ENCODE results near the gene PRKN. TPM values are rescaled to one million over a fixed set of nuclear protein-coding genes. Genes with fewer than 3 reads are reported as not detected.

PRKN gene
- total RNA-seq, 4 donors from 2014 or later: 5.2 to 121 (median 6.9) TPM

DNA sequence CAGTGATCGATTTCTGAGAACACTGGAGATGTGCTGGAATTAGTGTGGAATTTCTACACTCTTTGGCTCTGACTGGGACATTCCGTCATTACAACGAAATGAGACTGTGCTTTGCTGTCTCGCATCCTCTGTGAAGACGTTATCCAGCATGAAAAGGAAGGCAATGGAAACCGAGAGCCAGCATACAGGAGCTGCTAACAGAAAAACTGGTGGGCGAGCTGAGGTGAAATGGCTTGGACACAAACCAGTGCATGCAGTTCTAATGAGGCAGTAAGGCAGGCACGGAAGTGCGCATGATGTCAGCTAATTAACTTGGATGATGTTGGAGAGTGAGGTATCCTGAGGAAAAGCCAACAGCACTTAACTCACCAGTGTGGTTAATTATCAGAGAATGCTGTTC is 1250.9 kb downstream of the PRKN start:
- Histone ChIP-seq H3K4me3 (replicated peaks in 1 of 3) (no peak overlapping the region), H3K36me3 (no peaks in the 10 kb centered on the region), H3K27ac (no peak overlapping the region), H3K27me3 (no peaks in the 10 kb centered on the region), H3K9me3 (no peaks in the 10 kb centered on the region), H3K4me1 (no peaks in the 10 kb centered on the region)
- no peak for TF ChIP-seq POLR2A (IDR thresholded peaks at IDR 0.05)
- TF ChIP-seq, protein P1, sequence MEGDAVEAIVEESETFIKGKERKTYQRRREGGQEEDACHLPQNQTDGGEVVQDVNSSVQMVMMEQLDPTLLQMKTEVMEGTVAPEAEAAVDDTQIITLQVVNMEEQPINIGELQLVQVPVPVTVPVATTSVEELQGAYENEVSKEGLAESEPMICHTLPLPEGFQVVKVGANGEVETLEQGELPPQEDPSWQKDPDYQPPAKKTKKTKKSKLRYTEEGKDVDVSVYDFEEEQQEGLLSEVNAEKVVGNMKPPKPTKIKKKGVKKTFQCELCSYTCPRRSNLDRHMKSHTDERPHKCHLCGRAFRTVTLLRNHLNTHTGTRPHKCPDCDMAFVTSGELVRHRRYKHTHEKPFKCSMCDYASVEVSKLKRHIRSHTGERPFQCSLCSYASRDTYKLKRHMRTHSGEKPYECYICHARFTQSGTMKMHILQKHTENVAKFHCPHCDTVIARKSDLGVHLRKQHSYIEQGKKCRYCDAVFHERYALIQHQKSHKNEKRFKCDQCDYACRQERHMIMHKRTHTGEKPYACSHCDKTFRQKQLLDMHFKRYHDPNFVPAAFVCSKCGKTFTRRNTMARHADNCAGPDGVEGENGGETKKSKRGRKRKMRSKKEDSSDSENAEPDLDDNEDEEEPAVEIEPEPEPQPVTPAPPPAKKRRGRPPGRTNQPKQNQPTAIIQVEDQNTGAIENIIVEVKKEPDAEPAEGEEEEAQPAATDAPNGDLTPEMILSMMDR (IDR thresholded peaks at IDR 0.05): no peak
- no peak for DNase-seq
- WGBS, 2 donors: 78 to 83% methylated on average over 9 of the region's 9 CpGs
- intact Hi-C loops (cut with DNase I): no loop called here

DNA sequence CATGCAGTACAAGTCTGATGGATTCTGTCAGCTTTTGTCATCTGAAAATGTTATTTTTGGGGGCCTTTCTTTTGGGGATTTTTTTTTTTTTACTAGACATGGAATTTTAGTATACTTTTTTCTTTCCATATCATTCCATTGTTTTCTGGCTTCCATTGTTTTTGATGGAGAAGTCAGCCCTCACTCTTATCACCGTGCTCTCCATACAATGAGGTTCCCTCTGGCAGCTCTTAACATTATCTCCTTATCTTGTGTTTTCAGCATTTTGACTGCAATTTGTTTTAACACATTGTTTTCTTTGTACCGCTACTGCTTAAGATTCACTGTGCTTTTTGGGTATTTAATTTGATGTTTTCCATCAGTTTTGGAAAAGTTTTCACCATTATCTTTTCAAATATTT is 1262.2 kb downstream of the PRKN start:
- H3K27me3 ChIP-seq: no peaks in the 10 kb centered on the region
- no peak for DNase-seq
- no peaks in the 10 kb centered on the region for H3K36me3 ChIP-seq
- H3K4me3 ChIP-seq (replicated peaks in 1 of 3): no peak overlapping the region
- no peaks in the 10 kb centered on the region for H3K4me1 ChIP-seq
- intact Hi-C loops (cut with DNase I): no loop called here
- H3K27ac ChIP-seq: no peak overlapping the region
- no peaks in the 10 kb centered on the region for H3K9me3 ChIP-seq
- WGBS, 2 donors: 31 to 54% methylated on average over 2 of the region's 2 CpGs
- TF ChIP-seq, protein P1 (IDR thresholded peaks at IDR 0.05): no peak

DNA sequence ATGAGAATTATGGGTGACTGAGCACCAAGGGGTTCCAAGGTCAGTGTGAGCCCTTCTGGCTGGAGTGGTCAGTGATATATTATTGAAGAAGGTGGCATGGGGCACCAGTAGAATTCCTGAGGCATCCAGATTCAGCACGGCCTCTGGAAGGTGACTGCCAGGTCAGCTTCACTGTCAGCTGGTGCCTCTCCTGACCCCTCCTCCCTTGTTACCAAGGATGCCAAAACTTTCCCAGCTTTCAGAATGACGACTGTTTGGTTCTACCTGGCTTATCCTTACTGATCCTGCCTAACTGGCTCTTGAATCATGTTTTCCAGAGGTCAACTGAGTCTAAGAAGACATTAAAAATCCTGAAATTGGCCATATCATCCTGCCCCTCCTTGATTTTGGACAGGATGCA is 1264.5 kb downstream of the PRKN start:
- Histone ChIP-seq H3K4me1 (no peaks in the 10 kb centered on the region), H3K27ac (no peak overlapping the region), H3K9me3 (no peaks in the 10 kb centered on the region), H3K36me3 (no peaks in the 10 kb centered on the region), H3K27me3 (no peaks in the 10 kb centered on the region), H3K4me3 (replicated peaks in 1 of 3) (no peak overlapping the region)
- DNase-seq: no peak
- 65 to 81% methylated on average over 2 of the region's 2 CpGs for WGBS, 2 donors
- intact Hi-C loops (cut with DNase I): no loop called here
- no peak for TF ChIP-seq POLR2A (IDR thresholded peaks at IDR 0.05)
- TF ChIP-seq, protein P1 (IDR thresholded peaks at IDR 0.05): no peak

DNA sequence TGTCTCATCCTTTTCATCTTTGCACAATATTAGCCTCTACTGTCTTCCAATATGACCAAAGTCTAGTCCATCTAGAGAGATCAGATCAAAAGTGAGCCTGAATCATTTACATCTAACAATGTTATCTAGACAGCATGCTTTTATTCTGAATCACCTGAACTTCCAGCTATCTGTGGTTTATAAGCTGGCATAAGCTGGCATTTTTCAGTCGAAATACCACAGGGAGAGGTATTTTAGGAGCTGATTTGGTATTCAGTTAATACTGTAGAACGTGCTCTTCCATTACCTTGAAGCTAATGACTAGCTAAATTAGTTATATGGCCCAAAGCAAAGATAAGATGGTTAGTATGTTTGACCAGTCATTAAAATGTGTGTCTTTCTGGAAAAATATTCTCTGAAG is 1265.4 kb downstream of the PRKN start:
- H3K4me3 ChIP-seq (replicated peaks in 1 of 3): no peak overlapping the region
- no peaks in the 10 kb centered on the region for H3K9me3 ChIP-seq
- no peak for DNase-seq
- intact Hi-C loops (cut with DNase I): no loop called here
- no peaks in the 10 kb centered on the region for H3K27me3 ChIP-seq
- TF ChIP-seq, protein P1 (IDR thresholded peaks at IDR 0.05): no peak
- TF ChIP-seq POLR2A (IDR thresholded peaks at IDR 0.05): no peak
- no peaks in the 10 kb centered on the region for H3K36me3 ChIP-seq
- H3K27ac ChIP-seq: no peak overlapping the region
- 84 to 91% methylated on average over 2 of the region's 2 CpGs for WGBS, 2 donors
- H3K4me1 ChIP-seq: no peaks in the 10 kb centered on the region

DNA sequence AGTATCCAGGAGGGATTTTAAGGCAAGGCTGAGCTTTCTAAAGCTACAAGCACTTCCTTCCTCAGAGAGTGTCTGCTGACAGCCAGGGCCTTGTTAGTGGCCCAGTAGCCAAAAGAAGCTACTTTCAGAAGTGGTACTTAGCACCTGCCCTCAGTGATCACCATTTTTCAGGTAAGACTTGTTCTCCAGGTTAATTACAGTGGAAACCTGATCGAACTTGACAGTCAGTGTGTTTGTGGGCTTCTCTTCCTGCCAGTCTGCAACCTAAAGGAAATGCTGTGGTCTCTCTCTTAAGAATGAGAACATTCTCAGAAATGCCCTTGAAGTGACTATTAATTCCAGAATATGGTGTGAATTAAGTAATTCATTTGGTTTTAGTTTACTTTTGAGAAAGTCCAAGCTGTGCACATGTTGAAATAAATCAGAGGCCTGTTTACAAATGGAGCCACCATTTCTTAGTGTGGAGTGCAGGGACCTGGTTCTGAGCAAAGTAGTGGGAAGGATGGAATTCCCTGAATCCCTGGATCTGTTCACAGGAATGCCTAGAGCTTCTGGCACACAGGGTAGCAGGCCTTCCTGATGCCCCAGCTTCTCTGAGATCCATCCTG is 1268.5 kb downstream of the PRKN start:
- no peak for DNase-seq
- no peak overlapping the region for H3K27ac ChIP-seq
- H3K27me3 ChIP-seq: no peaks in the 10 kb centered on the region
- H3K9me3 ChIP-seq: no peaks in the 10 kb centered on the region
- intact Hi-C loops (cut with DNase I): no loop called here
- H3K4me1 ChIP-seq: no peaks in the 10 kb centered on the region
- TF ChIP-seq, protein P1 (IDR thresholded peaks at IDR 0.05): no peak
- TF ChIP-seq POLR2A (IDR thresholded peaks at IDR 0.05): no peak
- no peaks in the 10 kb centered on the region for H3K36me3 ChIP-seq
- no peak overlapping the region for H3K4me3 ChIP-seq (replicated peaks in 1 of 3)
- 45 to 67% methylated on average over 1 of the region's 1 CpG for WGBS, 2 donors

Measured in thyroid gland (tissue), 4 donors.